Measurements from ENCODE around the gene RGL2. TPM values are rescaled to one million over a fixed set of nuclear protein-coding genes. Genes with fewer than 3 reads are reported as not detected.

The RGL2 gene
- total and polyA plus RNA-seq, 2 of the 13 experiments (the other 11 are each of a cell fraction or from before 2014, with no cell fraction given), result 22.9 to 47.4 TPM

DNA sequence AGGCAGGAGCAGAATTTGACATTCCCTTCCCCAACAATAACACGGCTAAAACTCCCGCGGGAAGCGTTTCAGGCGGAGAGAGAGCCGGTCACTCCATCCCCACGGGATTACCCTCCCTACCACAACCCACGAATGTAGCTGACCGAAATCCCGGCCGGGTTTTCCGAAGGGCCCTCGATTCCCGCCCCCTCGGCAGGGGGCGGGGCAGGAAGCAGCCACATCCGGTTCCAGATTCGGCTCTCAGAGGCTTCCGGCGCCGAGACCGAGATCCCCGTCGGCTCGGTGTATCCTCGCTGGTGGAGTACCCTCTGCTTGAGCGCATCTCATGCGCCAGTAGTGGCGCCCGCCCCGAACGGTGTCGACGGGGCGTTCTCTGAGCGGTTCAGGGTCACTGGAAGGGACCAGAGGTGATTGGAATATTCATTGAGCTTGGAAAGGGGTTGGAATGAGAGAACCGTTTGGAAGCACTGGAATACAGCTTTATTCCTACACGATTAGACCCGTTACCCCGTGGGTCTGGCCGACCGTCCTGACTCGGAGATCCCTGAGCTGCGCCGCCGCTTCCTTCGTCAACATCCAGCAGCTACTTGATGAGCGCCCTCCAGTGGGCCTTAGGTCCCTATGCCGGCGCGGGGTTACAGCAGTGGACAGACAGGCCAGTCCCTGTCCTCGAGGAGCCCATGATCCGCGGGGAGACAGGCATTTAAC is 649 bp upstream of the RGL2 start (continued):
- TF ChIP-seq, protein P1, sequence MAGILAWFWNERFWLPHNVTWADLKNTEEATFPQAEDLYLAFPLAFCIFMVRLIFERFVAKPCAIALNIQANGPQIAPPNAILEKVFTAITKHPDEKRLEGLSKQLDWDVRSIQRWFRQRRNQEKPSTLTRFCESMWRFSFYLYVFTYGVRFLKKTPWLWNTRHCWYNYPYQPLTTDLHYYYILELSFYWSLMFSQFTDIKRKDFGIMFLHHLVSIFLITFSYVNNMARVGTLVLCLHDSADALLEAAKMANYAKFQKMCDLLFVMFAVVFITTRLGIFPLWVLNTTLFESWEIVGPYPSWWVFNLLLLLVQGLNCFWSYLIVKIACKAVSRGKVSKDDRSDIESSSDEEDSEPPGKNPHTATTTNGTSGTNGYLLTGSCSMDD (CRISPR knock-in tag; IDR thresholded peaks at IDR 0.05), result no peak
- peak; percentile 94 for TF ChIP-seq ZNF274 (CRISPR knock-in tag; IDR thresholded peaks at IDR 0.05)
- no peak; the same call in 1 of the 2 replicates for TF ChIP-seq MIER2 (CRISPR knock-in tag; IDR thresholded peaks at IDR 0.05)
- TF ChIP-seq AGO2 (optimal IDR thresholded peaks at IDR 0.05; ENCODE audit: low read depth, low read length), result peak; percentile 97
- peak; percentile 56 for TF ChIP-seq SMC3 (IDR thresholded peaks at IDR 0.05; ENCODE audit: low read length)
- no peak for TF ChIP-seq JDP2 (CRISPR knock-in tag; IDR thresholded peaks at IDR 0.05; ENCODE audit: borderline replicate concordance)
- TF ChIP-seq, protein P2, sequence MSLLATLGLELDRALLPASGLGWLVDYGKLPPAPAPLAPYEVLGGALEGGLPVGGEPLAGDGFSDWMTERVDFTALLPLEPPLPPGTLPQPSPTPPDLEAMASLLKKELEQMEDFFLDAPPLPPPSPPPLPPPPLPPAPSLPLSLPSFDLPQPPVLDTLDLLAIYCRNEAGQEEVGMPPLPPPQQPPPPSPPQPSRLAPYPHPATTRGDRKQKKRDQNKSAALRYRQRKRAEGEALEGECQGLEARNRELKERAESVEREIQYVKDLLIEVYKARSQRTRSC (CRISPR knock-in tag; IDR thresholded peaks at IDR 0.05; ENCODE audit: low read depth), result no peak
- TF ChIP-seq NFIB (CRISPR knock-in tag; IDR thresholded peaks at IDR 0.05; ENCODE audit: borderline replicate concordance), result no peak
- peak; percentile 80; the same call in 1 of the 2 replicates for TF ChIP-seq ZNF136 (CRISPR knock-in tag; IDR thresholded peaks at IDR 0.05; ENCODE audit: low read depth)
- TF ChIP-seq ONECUT2 (CRISPR knock-in tag; IDR thresholded peaks at IDR 0.05), result no peak
- TF ChIP-seq HOXA3 (CRISPR knock-in tag; IDR thresholded peaks at IDR 0.05), result peak; percentile 77
- TF ChIP-seq NFYB (CRISPR knock-in tag; IDR thresholded peaks at IDR 0.05), result peak; percentile 47
- TF ChIP-seq NONO (IDR thresholded peaks at IDR 0.05), result no peak
- TF ChIP-seq NONO (CRISPR knock-in tag; conservative IDR thresholded peaks at IDR 0.05), result peak; percentile 70; the same call in 1 of the 2 replicates
- TF ChIP-seq ZNF180 (CRISPR knock-in tag; IDR thresholded peaks at IDR 0.05; ENCODE audit: borderline replicate concordance, low read depth), result 0 out of 2 replicates have a peak, but pooled peaks have one; percentile 10
- TF ChIP-seq ZBTB1 (CRISPR knock-in tag; IDR thresholded peaks at IDR 0.05; ENCODE audit: borderline replicate concordance), result no peak
- TF ChIP-seq NCOA1 (CRISPR knock-in tag; IDR thresholded peaks at IDR 0.05), result no peak
- TF ChIP-seq, protein P3, sequence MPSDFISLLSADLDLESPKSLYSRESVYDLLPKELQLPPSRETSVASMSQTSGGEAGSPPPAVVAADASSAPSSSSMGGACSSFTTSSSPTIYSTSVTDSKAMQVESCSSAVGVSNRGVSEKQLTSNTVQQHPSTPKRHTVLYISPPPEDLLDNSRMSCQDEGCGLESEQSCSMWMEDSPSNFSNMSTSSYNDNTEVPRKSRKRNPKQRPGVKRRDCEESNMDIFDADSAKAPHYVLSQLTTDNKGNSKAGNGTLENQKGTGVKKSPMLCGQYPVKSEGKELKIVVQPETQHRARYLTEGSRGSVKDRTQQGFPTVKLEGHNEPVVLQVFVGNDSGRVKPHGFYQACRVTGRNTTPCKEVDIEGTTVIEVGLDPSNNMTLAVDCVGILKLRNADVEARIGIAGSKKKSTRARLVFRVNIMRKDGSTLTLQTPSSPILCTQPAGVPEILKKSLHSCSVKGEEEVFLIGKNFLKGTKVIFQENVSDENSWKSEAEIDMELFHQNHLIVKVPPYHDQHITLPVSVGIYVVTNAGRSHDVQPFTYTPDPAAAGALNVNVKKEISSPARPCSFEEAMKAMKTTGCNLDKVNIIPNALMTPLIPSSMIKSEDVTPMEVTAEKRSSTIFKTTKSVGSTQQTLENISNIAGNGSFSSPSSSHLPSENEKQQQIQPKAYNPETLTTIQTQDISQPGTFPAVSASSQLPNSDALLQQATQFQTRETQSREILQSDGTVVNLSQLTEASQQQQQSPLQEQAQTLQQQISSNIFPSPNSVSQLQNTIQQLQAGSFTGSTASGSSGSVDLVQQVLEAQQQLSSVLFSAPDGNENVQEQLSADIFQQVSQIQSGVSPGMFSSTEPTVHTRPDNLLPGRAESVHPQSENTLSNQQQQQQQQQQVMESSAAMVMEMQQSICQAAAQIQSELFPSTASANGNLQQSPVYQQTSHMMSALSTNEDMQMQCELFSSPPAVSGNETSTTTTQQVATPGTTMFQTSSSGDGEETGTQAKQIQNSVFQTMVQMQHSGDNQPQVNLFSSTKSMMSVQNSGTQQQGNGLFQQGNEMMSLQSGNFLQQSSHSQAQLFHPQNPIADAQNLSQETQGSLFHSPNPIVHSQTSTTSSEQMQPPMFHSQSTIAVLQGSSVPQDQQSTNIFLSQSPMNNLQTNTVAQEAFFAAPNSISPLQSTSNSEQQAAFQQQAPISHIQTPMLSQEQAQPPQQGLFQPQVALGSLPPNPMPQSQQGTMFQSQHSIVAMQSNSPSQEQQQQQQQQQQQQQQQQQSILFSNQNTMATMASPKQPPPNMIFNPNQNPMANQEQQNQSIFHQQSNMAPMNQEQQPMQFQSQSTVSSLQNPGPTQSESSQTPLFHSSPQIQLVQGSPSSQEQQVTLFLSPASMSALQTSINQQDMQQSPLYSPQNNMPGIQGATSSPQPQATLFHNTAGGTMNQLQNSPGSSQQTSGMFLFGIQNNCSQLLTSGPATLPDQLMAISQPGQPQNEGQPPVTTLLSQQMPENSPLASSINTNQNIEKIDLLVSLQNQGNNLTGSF (CRISPR knock-in tag; IDR thresholded peaks at IDR 0.05), result no peak; the same call in 1 of the 2 replicates
- TF ChIP-seq, protein P4, sequence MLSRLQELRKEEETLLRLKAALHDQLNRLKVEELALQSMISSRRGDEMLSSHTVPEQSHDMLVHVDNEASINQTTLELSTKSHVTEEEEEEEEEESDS (CRISPR knock-in tag; IDR thresholded peaks at IDR 0.05; ENCODE audit: borderline replicate concordance), result no peak
- peak; percentile 82 for TF ChIP-seq ELF3 (CRISPR knock-in tag; IDR thresholded peaks at IDR 0.05)
- TF ChIP-seq ZFP36 (IDR thresholded peaks at IDR 0.05; ENCODE audit: borderline replicate concordance, low read depth, low read length, partially characterized antibody), result no peak
- peak; percentile 83; the same call in 1 of the 2 replicates for TF ChIP-seq ZNF567 (CRISPR knock-in tag; IDR thresholded peaks at IDR 0.05; ENCODE audit: borderline replicate concordance)
- TF ChIP-seq, protein P5, sequence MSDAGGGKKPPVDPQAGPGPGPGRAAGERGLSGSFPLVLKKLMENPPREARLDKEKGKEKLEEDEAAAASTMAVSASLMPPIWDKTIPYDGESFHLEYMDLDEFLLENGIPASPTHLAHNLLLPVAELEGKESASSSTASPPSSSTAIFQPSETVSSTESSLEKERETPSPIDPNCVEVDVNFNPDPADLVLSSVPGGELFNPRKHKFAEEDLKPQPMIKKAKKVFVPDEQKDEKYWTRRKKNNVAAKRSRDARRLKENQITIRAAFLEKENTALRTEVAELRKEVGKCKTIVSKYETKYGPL (CRISPR knock-in tag; IDR thresholded peaks at IDR 0.05), result no peak
- TF ChIP-seq NFYC (CRISPR knock-in tag; IDR thresholded peaks at IDR 0.05), result no peak

Measured in HepG2 (cell line).